A549 treated with GW870086 at 1 μM for 4 hours (cell line): ENCODE measurements around the gene CCNB1. TPM values are rescaled to one million over a fixed set of nuclear protein-coding genes. Genes with fewer than 3 reads are reported as not detected.

ENCODE experiments used
- total RNA-seq: library from RNA; stranded (reverse); fragments of 200-300 nt; extraction: Qiagen RNA extraction; gene quantifications from 5 replicates; pipeline ENCODE4 v1.2.3, GENCODE V29; 2022; ENCODE audit warnings: low read depth

Gene CCNB1
- total RNA-seq = 258 to 287 TPM (median 273 TPM) in 5 replicates

DNA sequence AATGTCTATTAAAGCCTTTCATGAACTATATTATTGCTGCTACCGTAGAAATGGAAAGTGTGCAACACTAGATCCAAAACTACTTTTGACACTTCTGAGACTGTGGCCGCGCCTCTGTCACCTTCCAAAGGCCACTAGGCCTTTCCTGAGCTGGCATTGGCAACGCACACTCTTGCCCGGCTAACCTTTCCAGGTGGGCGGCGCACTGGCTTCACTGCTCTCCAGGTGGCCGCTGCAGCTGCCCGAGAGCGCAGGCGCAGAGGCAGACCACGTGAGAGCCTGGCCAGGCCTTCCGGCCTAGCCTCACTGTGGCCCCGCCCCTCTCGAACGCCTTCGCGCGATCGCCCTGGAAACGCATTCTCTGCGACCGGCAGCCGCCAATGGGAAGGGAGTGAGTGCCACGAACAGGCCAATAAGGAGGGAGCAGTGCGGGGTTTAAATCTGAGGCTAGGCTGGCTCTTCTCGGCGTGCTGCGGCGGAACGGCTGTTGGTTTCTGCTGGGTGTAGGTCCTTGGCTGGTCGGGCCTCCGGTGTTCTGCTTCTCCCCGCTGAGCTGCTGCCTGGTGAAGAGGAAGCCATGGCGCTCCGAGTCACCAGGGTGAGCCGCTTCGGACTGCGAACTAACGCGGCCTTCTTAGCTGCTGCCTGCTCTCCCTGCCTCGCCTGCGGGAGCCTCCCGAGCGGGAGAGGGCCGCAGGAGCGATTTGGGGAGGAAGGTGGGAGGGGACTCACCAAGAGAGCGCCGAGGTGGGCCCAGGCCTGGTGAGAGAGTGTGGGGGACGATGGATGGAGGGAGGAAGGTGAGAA is at the start of gene CCNB1:
Gene CCNB1 (plus strand): TSS at position 465 of the 807 bp plus-strand sequence. CDS start 113 bp downstream, at position 578.

DNA sequence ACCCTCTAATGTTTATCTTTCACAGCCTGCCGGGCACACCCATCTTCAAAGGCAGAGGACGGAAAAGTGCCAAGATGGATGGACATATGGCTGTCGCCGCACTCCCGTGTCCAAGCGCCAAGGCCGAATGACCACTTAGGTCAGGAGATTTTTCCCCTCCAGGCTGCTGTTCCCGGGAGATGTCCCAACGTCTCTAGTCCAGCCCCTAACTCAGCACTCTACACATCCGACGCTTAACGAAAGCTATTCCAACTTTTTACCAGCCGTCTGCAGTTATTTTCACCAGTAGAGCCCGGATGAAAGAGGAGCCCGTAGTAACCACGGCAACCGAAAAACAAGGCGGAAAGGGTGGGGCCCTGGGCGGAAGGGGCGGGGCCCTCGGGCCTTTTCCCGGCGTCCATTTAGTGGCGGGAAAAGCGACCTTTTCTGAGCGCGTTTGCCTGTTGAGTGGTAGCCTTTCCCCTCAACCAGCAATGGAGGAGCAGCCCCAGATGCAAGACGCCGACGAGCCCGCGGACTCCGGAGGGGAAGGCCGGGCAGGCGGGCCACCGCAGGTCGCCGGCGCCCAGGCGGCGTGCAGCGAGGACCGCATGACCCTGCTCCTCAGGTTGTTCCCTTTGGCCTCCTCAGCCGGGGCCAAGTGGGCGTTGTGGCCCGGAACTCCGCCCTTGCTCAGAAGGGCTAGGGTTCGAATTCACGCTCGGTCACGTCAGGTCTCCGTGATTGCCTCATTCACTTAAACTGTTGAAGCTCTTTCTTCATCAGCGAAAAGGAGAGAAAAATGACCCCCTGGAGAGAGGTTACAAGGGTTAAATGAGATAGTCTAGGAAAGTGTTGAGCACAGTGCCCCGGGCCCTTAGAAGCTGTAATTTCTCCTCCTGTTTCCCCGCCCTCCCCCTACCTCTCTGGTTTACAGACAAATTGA is 22.5 kb downstream of the CCNB1 start, which contains the start of gene CENPH:
Gene CENPH (plus strand): TSS at position 422 of the 925 bp plus-strand sequence. CDS start 52 bp downstream, at position 474.

Other genes starting within 250 kb of the CCNB1 start
- 27.8 to 37.7 TPM (median 35.4 TPM) in 5 replicates for gene SLC30A5, start 73.1 kb upstream of the CCNB1 start, total RNA-seq
- gene CENPH, start 22.4 kb downstream of the CCNB1 start, total RNA-seq = 24.1 to 31.9 TPM (median 29.1 TPM) in 5 replicates
- 54.2 to 61.4 TPM (median 59.3 TPM) in 5 replicates for gene CDK7, start 67.7 kb downstream of the CCNB1 start, total RNA-seq
- gene CCDC125, start 165.7 kb downstream of the CCNB1 start, total RNA-seq = 2.8 to 3.8 TPM (median 3.3 TPM) in 5 replicates
- gene AK6, start 202.4 kb downstream of the CCNB1 start, total RNA-seq = 30.4 to 52.3 TPM (median 49.7 TPM) in 5 replicates
- 125 to 138 TPM (median 130 TPM) in 5 replicates for gene TAF9, start 202.4 kb downstream of the CCNB1 start, total RNA-seq
- gene RAD17, start 202.7 kb downstream of the CCNB1 start, total RNA-seq = 13.4 to 18.4 TPM (median 16.5 TPM) in 5 replicates
- 2.2 to 3.2 TPM (median 2.4 TPM) in 5 replicates for gene MARVELD2, start 248.0 kb downstream of the CCNB1 start, total RNA-seq